Urinary bladder (tissue), 4 donors: Measurements from ENCODE around the gene ARHGAP45. TPM values are rescaled to one million over a fixed set of nuclear protein-coding genes. Genes with fewer than 3 reads are reported as not detected.
"Not testable (repeated sequence)": the region's sequence is repeated elsewhere in the genome, so short reads cannot be mapped to it uniquely, and the experiment has no call there.

Source experiments
- DNase-seq: peaks from one replicate; pipeline ENCODE4 v3.0.0-alpha.2; 2015; ENCODE audit errors: extremely low spot score
- H3K27ac ChIP-seq: one replicate; pipeline ENCODE4 v1.5.1; 2013; ENCODE audit warnings: low read depth, mild to moderate bottlenecking, moderate library complexity
- H3K36me3 ChIP-seq: one replicate; pipeline ENCODE4 v1.6.1; 2013; ENCODE audit warnings: mild to moderate bottlenecking, moderate library complexity; ENCODE audit not compliant: insufficient read depth
- H3K4me1 ChIP-seq: one replicate; pipeline ENCODE4 v1.6.1; 2013; ENCODE audit warnings: mild to moderate bottlenecking, moderate library complexity; ENCODE audit not compliant: insufficient read depth
- H3K4me3 ChIP-seq: one replicate; pipeline ENCODE4 v1.5.1; 2013; ENCODE audit warnings: low read depth, low read length
- WGBS: extraction: QIAGEN DNeasy Blood & Tissue Kit; methylation state at CpG from one replicate; pipeline ENCODE4 v1.1.7; 2013; 5-methylcytosine and 5-hydroxymethylcytosine counted together
- polyA plus RNA-seq: library from polyadenylated mRNA; stranded (reverse); fragments of 200-250 nt; gene quantifications from one replicate; pipeline ENCODE4 v1.2.3, GENCODE V29; 2013
- total RNA-seq: library from RNA; depleted of rRNA; stranded (reverse); fragments of >200 nt; gene quantifications from one replicate; pipeline ENCODE4 v1.2.3, GENCODE V29; 2014
- donor health status: healthy with polysubstance abuse.
- donor health status: healthy.

ARHGAP45 gene, protein sequence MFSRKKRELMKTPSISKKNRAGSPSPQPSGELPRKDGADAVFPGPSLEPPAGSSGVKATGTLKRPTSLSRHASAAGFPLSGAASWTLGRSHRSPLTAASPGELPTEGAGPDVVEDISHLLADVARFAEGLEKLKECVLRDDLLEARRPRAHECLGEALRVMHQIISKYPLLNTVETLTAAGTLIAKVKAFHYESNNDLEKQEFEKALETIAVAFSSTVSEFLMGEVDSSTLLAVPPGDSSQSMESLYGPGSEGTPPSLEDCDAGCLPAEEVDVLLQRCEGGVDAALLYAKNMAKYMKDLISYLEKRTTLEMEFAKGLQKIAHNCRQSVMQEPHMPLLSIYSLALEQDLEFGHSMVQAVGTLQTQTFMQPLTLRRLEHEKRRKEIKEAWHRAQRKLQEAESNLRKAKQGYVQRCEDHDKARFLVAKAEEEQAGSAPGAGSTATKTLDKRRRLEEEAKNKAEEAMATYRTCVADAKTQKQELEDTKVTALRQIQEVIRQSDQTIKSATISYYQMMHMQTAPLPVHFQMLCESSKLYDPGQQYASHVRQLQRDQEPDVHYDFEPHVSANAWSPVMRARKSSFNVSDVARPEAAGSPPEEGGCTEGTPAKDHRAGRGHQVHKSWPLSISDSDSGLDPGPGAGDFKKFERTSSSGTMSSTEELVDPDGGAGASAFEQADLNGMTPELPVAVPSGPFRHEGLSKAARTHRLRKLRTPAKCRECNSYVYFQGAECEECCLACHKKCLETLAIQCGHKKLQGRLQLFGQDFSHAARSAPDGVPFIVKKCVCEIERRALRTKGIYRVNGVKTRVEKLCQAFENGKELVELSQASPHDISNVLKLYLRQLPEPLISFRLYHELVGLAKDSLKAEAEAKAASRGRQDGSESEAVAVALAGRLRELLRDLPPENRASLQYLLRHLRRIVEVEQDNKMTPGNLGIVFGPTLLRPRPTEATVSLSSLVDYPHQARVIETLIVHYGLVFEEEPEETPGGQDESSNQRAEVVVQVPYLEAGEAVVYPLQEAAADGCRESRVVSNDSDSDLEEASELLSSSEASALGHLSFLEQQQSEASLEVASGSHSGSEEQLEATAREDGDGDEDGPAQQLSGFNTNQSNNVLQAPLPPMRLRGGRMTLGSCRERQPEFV
- total RNA-seq: 5.7 TPM
- 12.0 TPM for polyA plus RNA-seq

- no peaks in the 10 kb centered on the region for H3K36me3 ChIP-seq
- H3K4me1 ChIP-seq: peaks cover 3% of the 10 kb centered on the region
- no peak for DNase-seq
- H3K27ac ChIP-seq: no peak within 1 kb of the TSS
- peak within 1 kb of the TSS; percentile 42 for H3K4me3 ChIP-seq
- 5% methylated on average over 61 of the region's 61 CpGs for WGBS
Observed at GRCh38 chr19:1066748-1067340, at the start of gene ARHGAP45. Gene ARHGAP45 (plus strand): TSS chr19:1067167. CDS start chr19:1067406, 239 bp downstream.

DNA sequence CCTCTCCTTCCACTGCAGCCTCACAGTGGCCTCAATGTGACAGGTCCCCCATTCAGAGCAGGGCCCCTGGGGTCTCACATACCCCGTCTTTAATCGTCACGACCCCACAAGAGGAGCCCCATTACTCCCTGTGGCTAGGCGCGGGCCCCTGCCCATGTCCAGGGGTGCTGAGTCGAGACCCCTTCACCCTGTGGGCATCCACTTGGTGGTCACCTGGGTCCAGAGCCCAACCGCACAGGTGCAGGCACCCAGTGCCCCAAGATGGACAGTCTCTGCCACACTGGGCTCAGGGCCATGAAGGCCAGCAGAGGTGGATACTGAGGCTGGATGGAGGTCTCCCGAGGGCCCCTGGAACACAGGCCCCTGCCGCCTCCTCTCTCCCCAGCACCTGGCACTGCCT lies 49.1 kb upstream of the ARHGAP45 start:
- H3K36me3 ChIP-seq: no peaks in the 10 kb centered on the region
- 88% methylated on average over 9 of the region's 9 CpGs for WGBS
- no peak overlapping the region for H3K4me3 ChIP-seq
- no peak overlapping the region for H3K27ac ChIP-seq
- peaks cover 9% of the 10 kb centered on the region for H3K4me1 ChIP-seq
- DNase-seq: no peak

DNA sequence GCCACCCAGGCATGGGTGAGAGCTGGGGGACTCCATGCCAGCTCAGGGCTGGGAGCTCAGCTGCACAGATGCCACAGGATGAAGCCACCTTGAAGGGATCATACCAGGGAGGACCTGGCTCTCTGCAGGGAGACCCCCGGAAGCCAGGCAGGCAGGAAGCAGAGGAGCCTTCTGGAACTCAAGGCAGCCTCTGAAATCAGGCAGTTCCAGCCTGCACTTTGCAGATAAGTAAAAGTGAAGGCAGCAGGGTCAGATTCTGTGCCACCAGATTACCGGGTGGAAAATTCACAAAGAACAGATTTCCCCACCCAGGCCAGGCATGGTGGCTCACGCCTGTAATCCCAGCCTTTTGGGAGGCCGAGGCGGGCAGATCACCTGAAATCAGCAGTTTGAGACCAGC lies 48.6 kb upstream of the ARHGAP45 start:
- H3K27ac ChIP-seq: no peak overlapping the region
- no peak overlapping the region for H3K4me3 ChIP-seq
- 73% methylated on average over 5 of the region's 5 CpGs for WGBS
- DNase-seq: no peak
- peaks cover 9% of the 10 kb centered on the region for H3K4me1 ChIP-seq
- no peaks in the 10 kb centered on the region for H3K36me3 ChIP-seq

- peaks cover 9% of the 10 kb centered on the region for H3K4me1 ChIP-seq
- peak overlapping the region; percentile 87 for H3K4me3 ChIP-seq
- H3K27ac ChIP-seq: no peak overlapping the region
Observed at GRCh38 chr19:1018932-1019615, 47.9 kb upstream of the ARHGAP45 start.

DNA sequence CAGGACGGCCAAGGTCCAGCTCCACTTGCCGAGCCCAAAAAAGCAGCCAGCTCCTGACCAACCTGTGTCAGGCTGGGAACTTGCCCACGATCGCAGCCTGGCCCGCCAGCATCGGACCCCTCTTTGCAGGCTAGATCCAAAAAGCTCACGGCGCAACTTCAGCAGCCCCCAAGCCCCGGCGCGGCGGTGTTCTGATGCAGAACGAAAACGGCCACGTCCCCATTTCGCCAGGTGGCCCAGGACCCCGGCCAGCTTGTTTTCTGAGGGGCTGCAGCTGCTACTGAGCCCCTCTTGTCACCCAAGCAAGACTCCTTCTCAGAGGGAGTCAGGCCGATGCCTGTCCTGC lies 47.4 kb upstream of the ARHGAP45 start:
- 59% methylated on average over 18 of the region's 18 CpGs for WGBS
- no peak overlapping the region for H3K27ac ChIP-seq
- peaks cover 9% of the 10 kb centered on the region for H3K4me1 ChIP-seq
- peak overlapping the region; percentile 87 for H3K4me3 ChIP-seq
- H3K36me3 ChIP-seq: no peaks in the 10 kb centered on the region
- no peak for DNase-seq

More at GRCh38 chr19:1018932-1019615, 47.9 kb upstream of the ARHGAP45 start:
- no peaks in the 10 kb centered on the region for H3K36me3 ChIP-seq
- WGBS: 51% methylated on average over 17 of the region's 17 CpGs
- DNase-seq: no peak

DNA sequence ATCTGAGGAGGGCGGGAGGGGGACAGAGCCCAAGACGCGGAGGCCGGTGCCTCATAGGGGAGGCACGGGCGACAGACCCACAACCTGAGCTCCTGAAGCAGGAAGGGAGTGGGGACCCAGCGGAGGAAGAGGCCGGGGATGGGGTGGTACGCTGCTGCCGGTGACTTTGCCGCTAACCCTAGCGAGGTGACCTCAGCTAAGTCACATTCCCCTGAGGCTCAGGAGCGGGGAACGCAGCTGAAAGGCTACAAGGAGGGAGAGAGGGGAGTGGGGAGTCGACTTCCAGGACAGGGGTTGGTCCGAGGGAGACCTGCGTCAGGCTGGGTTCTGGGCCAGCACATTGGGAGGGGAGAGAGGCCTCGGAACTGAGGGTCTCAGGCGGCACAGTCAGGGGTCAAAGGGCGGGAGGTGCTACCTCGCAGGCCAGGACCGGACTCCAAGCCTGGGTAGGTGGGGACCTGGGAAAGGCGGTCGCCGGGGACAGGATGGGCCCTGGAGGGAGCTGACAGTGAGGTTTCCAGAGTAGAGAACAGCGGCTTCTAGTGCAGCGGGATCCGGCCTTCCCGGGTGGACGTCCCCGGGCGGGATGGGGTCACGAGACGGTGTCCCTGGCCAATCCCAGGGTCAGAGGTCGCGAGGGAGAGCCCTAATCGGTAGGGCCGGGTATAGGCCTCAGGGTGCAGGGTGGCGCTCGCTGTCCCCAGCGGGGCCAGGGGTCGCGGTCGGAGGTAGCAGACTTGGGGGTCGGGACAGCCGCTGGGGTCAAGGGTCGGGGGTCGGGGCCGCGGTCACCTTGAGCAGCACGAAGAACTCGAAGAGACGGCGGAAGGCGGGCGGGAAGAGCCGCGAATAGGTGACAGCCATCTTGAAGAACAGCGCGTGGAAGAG lies 46.7 kb upstream of the ARHGAP45 start:
- H3K36me3 ChIP-seq: no peaks in the 10 kb centered on the region
- peak overlapping the region; percentile 81 for H3K27ac ChIP-seq
- H3K4me3 ChIP-seq: peak overlapping the region; percentile 87
- 2% methylated on average over 60 of the region's 60 CpGs for WGBS
- peaks cover 9% of the 10 kb centered on the region for H3K4me1 ChIP-seq
- no peak for DNase-seq

- Histone ChIP-seq H3K4me1 (peaks cover 9% of the 10 kb centered on the region), H3K27ac (peak within 1 kb of the TSS; percentile 81), H3K36me3 (no peaks in the 10 kb centered on the region), H3K4me3 (peak within 1 kb of the TSS; percentile 87)
- DNase-seq: peak; percentile 95
- WGBS: under 1% methylated on average over 68 of the region's 68 CpGs
Observed at GRCh38 chr19:1020868-1021425, 46.0 kb upstream of the ARHGAP45 start, which contains the start of gene TMEM259. Gene TMEM259 (minus strand): TSS chr19:1021123. CDS start chr19:1020996, 127 bp downstream.

GRCh38 chr19:1023883-1024188 lies 43.1 kb upstream of the ARHGAP45 start:
- DNase-seq, H3K4me3 ChIP-seq, H3K27ac ChIP-seq, H3K4me1 ChIP-seq, H3K36me3 ChIP-seq: not testable (repeated sequence)
- WGBS: 68% methylated on average over 5 of the region's 5 CpGs

GRCh38 chr19:1025080-1025479 lies 41.9 kb upstream of the ARHGAP45 start:
- H3K4me3 ChIP-seq, H3K27ac ChIP-seq, H3K4me1 ChIP-seq, H3K36me3 ChIP-seq, DNase-seq: not testable (repeated sequence)
- WGBS: 94% methylated on average over 6 of the region's 6 CpGs

GRCh38 chr19:1025960-1026782 lies 40.8 kb upstream of the ARHGAP45 start, which contains the start of gene CNN2:
Gene CNN2 (plus strand): TSS chr19:1026608. CDS start chr19:1026662, 54 bp downstream.
- peak within 1 kb of the TSS; percentile 96 for H3K27ac ChIP-seq
- H3K4me3 ChIP-seq: peak within 1 kb of the TSS; percentile 93
- H3K4me1 ChIP-seq: peaks cover 2% of the 10 kb centered on the region
- 4% methylated on average over 63 of the region's 63 CpGs for WGBS
- no peaks in the 10 kb centered on the region for H3K36me3 ChIP-seq
- no peak for DNase-seq
